Erythroblast (primary cell): ENCODE data around the gene OR10H3.

Source experiments
- GATA1 ChIP-seq: IDR thresholded peaks from 2 replicates; pipeline ENCODE4 v1.6.1; 2011; ENCODE audit warnings: low read depth, mild to moderate bottlenecking, control low read depth, low read length, moderate library complexity
- POLR2A ChIP-seq: IDR thresholded peaks from 2 replicates; pipeline ENCODE4 v1.6.1; 2011; ENCODE audit warnings: mild to moderate bottlenecking, low read length

- TF ChIP-seq POLR2A (no peak), GATA1 (no peak)
Measured at GRCh38 chr19:15775249-15775648, 37.5 kb downstream of the OR10H3 start.
